ENCODE results near the gene HSH2D.

Gene HSH2D

GRCh38 chr19:16135430-16136127, 7.9 kb upstream of the HSH2D start:
- Histone ChIP-seq H3K9me3 (ENCODE audit: control insufficient read depth, insufficient read depth, low read length) (no peaks in the 10 kb centered on the region), H3K4me1 (ENCODE audit: control insufficient read depth, insufficient read depth, low read length) (no peaks in the 10 kb centered on the region), H3K36me3 (ENCODE audit: control insufficient read depth, insufficient read depth, low read length) (peaks cover 13% of the 10 kb centered on the region), H3K27ac (ENCODE audit: low read length) (no peak overlapping the region), H3K4me3 (ENCODE audit: low read length) (no peak overlapping the region), H3K27me3 (ENCODE audit: control insufficient read depth, insufficient read depth, low read length) (no peaks in the 10 kb centered on the region)
- DNase-seq (ENCODE audit: low read depth, low spot score): no peak
- no CpG with 5 or more reads among the region's 4 CpGs for WGBS (ENCODE audit: insufficient coverage, insufficient read length)

DNA sequence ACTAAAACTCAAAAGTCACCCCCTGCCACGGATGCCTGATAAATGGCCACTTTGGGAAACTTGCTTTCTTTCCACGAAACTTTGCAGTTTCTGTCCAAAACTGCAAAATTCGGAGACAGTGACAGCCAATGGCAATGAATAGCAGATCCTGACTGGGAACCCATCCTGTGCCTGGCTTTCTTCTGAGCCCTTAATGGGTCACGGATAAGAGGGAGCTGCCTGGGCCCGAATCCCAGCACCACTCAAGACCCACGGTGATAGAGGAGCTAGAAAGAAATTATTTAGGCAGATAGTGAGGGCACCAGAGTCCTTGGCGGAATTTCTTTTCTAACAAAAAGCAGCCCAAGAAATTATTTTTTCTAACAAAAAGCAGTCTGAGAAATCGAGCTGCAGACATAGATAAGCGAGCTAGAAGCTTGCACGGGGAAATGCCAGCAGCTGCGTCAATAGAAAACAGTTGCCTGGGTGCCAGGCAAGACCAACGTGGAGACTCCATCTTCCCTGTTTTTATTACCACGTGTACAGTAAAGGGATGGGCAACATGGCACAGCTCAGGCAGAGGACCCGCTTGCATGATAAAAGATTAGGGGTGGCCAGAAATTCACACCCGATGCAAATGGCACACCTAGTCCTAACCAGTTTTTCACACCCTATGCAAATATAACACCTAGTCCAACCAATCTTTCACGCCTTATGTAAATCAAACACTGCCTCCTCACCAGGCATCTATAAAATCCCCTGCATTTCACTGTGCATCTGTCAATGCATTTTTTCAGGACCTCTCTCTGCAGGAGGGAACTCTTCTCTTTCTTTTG, 7.1 kb upstream of the HSH2D start:
- DNase-seq (ENCODE audit: low read depth, low spot score): no peak
- Histone ChIP-seq H3K4me1 (ENCODE audit: control insufficient read depth, insufficient read depth, low read length) (no peaks in the 10 kb centered on the region), H3K27me3 (ENCODE audit: control insufficient read depth, insufficient read depth, low read length) (no peaks in the 10 kb centered on the region), H3K27ac (ENCODE audit: low read length) (no peak overlapping the region), H3K36me3 (ENCODE audit: control insufficient read depth, insufficient read depth, low read length) (peaks cover 13% of the 10 kb centered on the region), H3K9me3 (ENCODE audit: control insufficient read depth, insufficient read depth, low read length) (no peaks in the 10 kb centered on the region), H3K4me3 (ENCODE audit: low read length) (no peak overlapping the region)
- WGBS (ENCODE audit: insufficient coverage, insufficient read length): no CpG with 5 or more reads among the region's 16 CpGs

DNA sequence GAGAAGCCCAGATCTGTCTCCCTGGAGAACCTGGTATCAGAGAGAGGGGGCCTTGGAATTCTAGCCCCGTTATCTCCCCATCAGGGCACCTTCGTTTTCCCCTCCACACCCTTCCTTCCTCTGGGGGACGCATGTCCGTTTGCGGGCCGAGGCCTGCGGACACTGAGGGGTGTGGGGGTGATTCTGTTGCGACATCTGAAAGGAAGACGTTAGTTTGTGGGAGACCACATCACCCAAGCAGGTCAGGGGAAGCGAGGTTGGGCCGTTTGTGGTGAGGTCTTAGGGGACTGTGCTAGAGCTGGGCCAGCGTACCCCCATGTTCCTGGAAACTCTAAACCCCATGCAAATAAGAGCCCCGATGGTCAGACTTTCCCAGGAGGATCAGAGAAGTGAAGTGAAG, 3.7 kb upstream of the HSH2D start:
- no peak for DNase-seq (ENCODE audit: low read depth, low spot score)
- H3K9me3 ChIP-seq (ENCODE audit: control insufficient read depth, insufficient read depth, low read length): no peaks in the 10 kb centered on the region
- H3K4me3 ChIP-seq (ENCODE audit: low read length): no peak overlapping the region
- no peak overlapping the region for H3K27ac ChIP-seq (ENCODE audit: low read length)
- 0 out of 2 replicates have a peak, but pooled peaks cover 5% of the 10 kb centered on the region for H3K4me1 ChIP-seq (ENCODE audit: control insufficient read depth, insufficient read depth, low read length)
- no peaks in the 10 kb centered on the region for H3K27me3 ChIP-seq (ENCODE audit: control insufficient read depth, insufficient read depth, low read length)
- H3K36me3 ChIP-seq (ENCODE audit: control insufficient read depth, insufficient read depth, low read length): no peaks in the 10 kb centered on the region
- no CpG with 5 or more reads among the region's 13 CpGs for WGBS (ENCODE audit: insufficient coverage, insufficient read length)

- 0 out of 2 replicates have a peak, but pooled peaks cover 5% of the 10 kb centered on the region for H3K4me1 ChIP-seq (ENCODE audit: control insufficient read depth, insufficient read depth, low read length)
- no peaks in the 10 kb centered on the region for H3K27me3 ChIP-seq (ENCODE audit: control insufficient read depth, insufficient read depth, low read length)
- no CpG with 5 or more reads among the region's 4 CpGs for WGBS (ENCODE audit: insufficient coverage, insufficient read length)
- H3K36me3 ChIP-seq (ENCODE audit: control insufficient read depth, insufficient read depth, low read length): no peaks in the 10 kb centered on the region
- no peaks in the 10 kb centered on the region for H3K9me3 ChIP-seq (ENCODE audit: control insufficient read depth, insufficient read depth, low read length)
- H3K27ac ChIP-seq (ENCODE audit: low read length): no peak overlapping the region
- DNase-seq (ENCODE audit: low read depth, low spot score): no peak
- H3K4me3 ChIP-seq (ENCODE audit: low read length): no peak overlapping the region
These were observed 2.4 kb upstream of the HSH2D start for GRCh38 chr19:16141043-16141442.

GRCh38 chr19:16142032-16142580, 1.4 kb upstream of the HSH2D start:
- WGBS (ENCODE audit: insufficient coverage, insufficient read length): no CpG with 5 or more reads among the region's 9 CpGs
- Histone ChIP-seq H3K27ac (ENCODE audit: low read length) (no peak overlapping the region), H3K36me3 (ENCODE audit: control insufficient read depth, insufficient read depth, low read length) (no peaks in the 10 kb centered on the region), H3K9me3 (ENCODE audit: control insufficient read depth, insufficient read depth, low read length) (no peaks in the 10 kb centered on the region), H3K27me3 (ENCODE audit: control insufficient read depth, insufficient read depth, low read length) (no peaks in the 10 kb centered on the region), H3K4me3 (ENCODE audit: low read length) (no peak overlapping the region), H3K4me1 (ENCODE audit: control insufficient read depth, insufficient read depth, low read length) (0 out of 2 replicates have a peak, but pooled peaks cover 5% of the 10 kb centered on the region)
- DNase-seq (ENCODE audit: low read depth, low spot score): no peak

GRCh38 chr19:16144216-16144581, 714 bp downstream of the HSH2D start:
- Histone ChIP-seq H3K4me3 (ENCODE audit: low read length) (no peak overlapping the region), H3K4me1 (ENCODE audit: control insufficient read depth, insufficient read depth, low read length) (0 out of 2 replicates have a peak, but pooled peaks cover 5% of the 10 kb centered on the region), H3K27me3 (ENCODE audit: control insufficient read depth, insufficient read depth, low read length) (no peaks in the 10 kb centered on the region), H3K27ac (ENCODE audit: low read length) (no peak overlapping the region), H3K9me3 (ENCODE audit: control insufficient read depth, insufficient read depth, low read length) (no peaks in the 10 kb centered on the region), H3K36me3 (ENCODE audit: control insufficient read depth, insufficient read depth, low read length) (no peaks in the 10 kb centered on the region)
- DNase-seq (ENCODE audit: low read depth, low spot score): no peak
- WGBS (ENCODE audit: insufficient coverage, insufficient read length): no CpG with 5 or more reads among the region's 1 CpG

GRCh38 chr19:16146112-16146511, 2.6 kb downstream of the HSH2D start:
- Histone ChIP-seq H3K4me1 (ENCODE audit: control insufficient read depth, insufficient read depth, low read length) (0 out of 2 replicates have a peak, but pooled peaks cover 5% of the 10 kb centered on the region), H3K27me3 (ENCODE audit: control insufficient read depth, insufficient read depth, low read length) (no peaks in the 10 kb centered on the region), H3K9me3 (ENCODE audit: control insufficient read depth, insufficient read depth, low read length) (no peaks in the 10 kb centered on the region), H3K27ac (ENCODE audit: low read length) (no peak overlapping the region), H3K4me3 (ENCODE audit: low read length) (no peak overlapping the region), H3K36me3 (ENCODE audit: control insufficient read depth, insufficient read depth, low read length) (no peaks in the 10 kb centered on the region)
- DNase-seq (ENCODE audit: low read depth, low spot score): no peak
- WGBS (ENCODE audit: insufficient coverage, insufficient read length): no CpG with 5 or more reads among the region's 5 CpGs

DNA sequence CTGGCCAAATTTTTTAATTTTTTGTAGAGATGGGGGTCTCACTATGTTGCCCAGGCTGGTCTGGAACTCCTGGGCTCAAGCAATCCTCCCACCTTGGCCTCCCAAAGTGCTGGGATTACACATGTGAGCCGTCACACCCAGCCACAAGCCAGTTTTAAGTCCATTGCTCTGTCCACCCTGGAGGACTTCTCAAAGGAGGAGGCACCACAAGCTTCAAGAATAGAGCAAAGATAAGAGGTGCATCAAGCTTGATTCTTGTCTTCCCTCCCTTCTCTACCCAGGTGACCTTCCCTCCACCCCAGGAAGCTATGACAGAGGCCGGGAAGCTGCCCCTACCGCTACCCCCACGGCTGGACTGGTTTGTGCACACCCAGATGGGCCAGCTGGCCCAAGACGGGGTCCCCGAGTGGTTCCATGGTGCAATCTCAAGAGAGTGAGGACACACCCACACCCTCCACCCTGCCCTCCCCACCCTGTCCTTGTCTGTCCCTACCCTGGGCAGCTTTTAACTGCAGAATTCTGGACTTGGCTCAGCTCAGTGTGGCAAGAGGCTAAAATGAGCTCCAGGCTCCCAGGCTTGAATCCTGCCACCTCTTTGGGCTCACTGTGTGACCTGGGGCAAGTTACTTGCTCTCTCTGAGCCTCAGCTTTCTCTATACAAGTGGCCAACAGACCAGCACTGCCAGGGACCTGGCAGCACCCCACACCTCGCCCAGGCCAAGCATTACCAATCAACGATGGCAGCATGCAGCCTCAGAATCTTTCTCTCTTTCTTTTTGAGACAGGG, 5.2 kb downstream of the HSH2D start:
- no peak for DNase-seq (ENCODE audit: low read depth, low spot score)
- no peak overlapping the region for H3K27ac ChIP-seq (ENCODE audit: low read length)
- WGBS (ENCODE audit: insufficient coverage, insufficient read length): no CpG with 5 or more reads among the region's 8 CpGs

DNA sequence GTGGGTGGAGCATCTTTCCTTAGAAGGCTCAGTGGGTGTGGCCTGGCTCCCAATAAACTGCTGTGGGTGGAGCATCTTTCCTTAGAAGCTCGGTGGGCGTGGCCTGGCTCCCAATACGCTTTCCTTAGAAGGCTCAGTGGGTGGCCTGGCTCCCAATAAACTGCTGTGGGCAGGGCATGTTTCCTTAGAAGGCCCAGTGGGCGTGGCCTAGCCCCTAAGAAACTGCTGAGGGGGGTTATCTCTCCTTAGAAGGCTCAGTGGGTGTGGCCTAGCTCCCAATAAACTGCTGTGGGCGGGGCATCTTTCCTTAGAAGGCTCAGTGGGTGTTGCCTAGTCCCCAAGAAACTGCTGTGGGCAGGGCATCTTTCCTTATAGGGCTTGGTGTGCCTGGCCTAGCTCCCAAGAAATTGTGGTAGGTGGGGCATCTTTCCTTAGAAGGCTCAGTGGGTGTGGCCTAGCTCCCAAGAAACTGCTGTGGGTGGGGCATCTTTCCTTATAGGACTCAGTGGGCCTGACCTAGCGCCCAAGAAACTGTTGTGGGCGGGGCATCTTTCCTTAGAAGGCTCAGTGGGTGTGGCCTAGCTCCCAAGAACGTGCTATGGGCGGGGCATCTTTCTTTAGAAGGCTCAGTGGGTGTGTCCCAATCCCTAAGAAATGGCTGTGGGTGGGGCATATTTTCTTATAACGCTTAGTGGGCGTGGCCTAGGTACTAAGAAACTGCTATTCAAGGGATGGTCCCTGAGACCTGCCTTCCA, 10.3 kb downstream of the HSH2D start:
- H3K4me1 ChIP-seq (ENCODE audit: control insufficient read depth, insufficient read depth, low read length): no peaks in the 10 kb centered on the region
- no peak for DNase-seq (ENCODE audit: low read depth, low spot score)
- WGBS (ENCODE audit: insufficient coverage, insufficient read length): no CpG with 5 or more reads among the region's 11 CpGs
- H3K27ac ChIP-seq (ENCODE audit: low read length): no peak overlapping the region
- H3K4me3 ChIP-seq (ENCODE audit: low read length): no peak overlapping the region
- no peaks in the 10 kb centered on the region for H3K27me3 ChIP-seq (ENCODE audit: control insufficient read depth, insufficient read depth, low read length)
- no peaks in the 10 kb centered on the region for H3K36me3 ChIP-seq (ENCODE audit: control insufficient read depth, insufficient read depth, low read length)
- no peaks in the 10 kb centered on the region for H3K9me3 ChIP-seq (ENCODE audit: control insufficient read depth, insufficient read depth, low read length)

More for the DNA sequence above, 5.2 kb downstream of the HSH2D start:
- H3K9me3 ChIP-seq (ENCODE audit: control insufficient read depth, insufficient read depth, low read length): no peaks in the 10 kb centered on the region
- H3K27me3 ChIP-seq (ENCODE audit: control insufficient read depth, insufficient read depth, low read length): no peaks in the 10 kb centered on the region
- H3K36me3 ChIP-seq (ENCODE audit: control insufficient read depth, insufficient read depth, low read length): no peaks in the 10 kb centered on the region
- H3K4me1 ChIP-seq (ENCODE audit: control insufficient read depth, insufficient read depth, low read length): 0 out of 2 replicates have a peak, but pooled peaks cover 4% of the 10 kb centered on the region
- H3K4me3 ChIP-seq (ENCODE audit: low read length): no peak overlapping the region

All from iPS DF 6.9 (cell line).